Upper lobe of left lung (tissue), 4 donors: ENCODE measurements around the gene SOSTDC1.

Experiments
- CTCF ChIP-seq, 6 experiments: fragments of 450-650 bp in 4 of 6; fragments of 200-600 bp in 2 of 6; sonication (generic) in 2 of 6; IDR thresholded peaks; one replicate each; pipeline ENCODE4 v1.5.1; 2016 to 2019; ENCODE audit warnings: antibody characterized with exemption in 6 of 6
- POLR2AphosphoS5 ChIP-seq, 2 donors: sonication (generic); formaldehyde crosslinking; IDR thresholded peaks; one replicate each; pipeline ENCODE4 v1.5.1; 2017; ENCODE audit warnings: antibody characterized with exemption in 2 of 2

- no peak for TF ChIP-seq CTCF (IDR thresholded peaks at IDR 0.05)
- TF ChIP-seq POLR2AphosphoS5 (IDR thresholded peaks at IDR 0.05), result no peak
These were observed 6.4 kb upstream of the SOSTDC1 start for GRCh38 chr7:16471933-16472332.
